ENCODE results near the gene IL36B.

DNA sequence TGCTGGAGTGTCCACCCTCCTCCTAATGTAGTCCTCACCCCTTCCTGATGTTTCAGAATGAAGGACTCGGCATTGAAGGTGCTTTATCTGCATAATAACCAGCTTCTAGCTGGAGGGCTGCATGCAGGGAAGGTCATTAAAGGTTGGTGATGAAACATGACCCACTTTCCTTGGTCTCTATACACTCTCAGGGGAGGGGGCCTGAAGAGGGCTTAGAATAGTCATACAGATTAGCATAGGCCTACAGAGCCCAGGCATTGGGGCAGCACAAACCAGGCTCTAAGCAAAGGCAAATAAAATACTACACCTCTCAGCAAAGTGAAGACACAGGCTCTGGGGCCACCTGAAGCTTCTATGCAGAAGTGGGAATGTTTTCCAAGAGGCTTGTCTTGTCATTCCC is 8.1 kb upstream of the IL36B start:
- TF ChIP-seq, protein P1, sequence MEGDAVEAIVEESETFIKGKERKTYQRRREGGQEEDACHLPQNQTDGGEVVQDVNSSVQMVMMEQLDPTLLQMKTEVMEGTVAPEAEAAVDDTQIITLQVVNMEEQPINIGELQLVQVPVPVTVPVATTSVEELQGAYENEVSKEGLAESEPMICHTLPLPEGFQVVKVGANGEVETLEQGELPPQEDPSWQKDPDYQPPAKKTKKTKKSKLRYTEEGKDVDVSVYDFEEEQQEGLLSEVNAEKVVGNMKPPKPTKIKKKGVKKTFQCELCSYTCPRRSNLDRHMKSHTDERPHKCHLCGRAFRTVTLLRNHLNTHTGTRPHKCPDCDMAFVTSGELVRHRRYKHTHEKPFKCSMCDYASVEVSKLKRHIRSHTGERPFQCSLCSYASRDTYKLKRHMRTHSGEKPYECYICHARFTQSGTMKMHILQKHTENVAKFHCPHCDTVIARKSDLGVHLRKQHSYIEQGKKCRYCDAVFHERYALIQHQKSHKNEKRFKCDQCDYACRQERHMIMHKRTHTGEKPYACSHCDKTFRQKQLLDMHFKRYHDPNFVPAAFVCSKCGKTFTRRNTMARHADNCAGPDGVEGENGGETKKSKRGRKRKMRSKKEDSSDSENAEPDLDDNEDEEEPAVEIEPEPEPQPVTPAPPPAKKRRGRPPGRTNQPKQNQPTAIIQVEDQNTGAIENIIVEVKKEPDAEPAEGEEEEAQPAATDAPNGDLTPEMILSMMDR (IDR thresholded peaks at IDR 0.05): no peak
- no peak for TF ChIP-seq EZH2 (IDR thresholded peaks at IDR 0.05; ENCODE audit: borderline replicate concordance, insufficient read depth, low read depth, low read length, poor library complexity, severe bottlenecking)
